IMR-90 (cell line): ENCODE data around the gene IL18BP. TPM values are rescaled to one million over a fixed set of nuclear protein-coding genes. Genes with fewer than 3 reads are reported as not detected.

Source experiments
- ATAC-seq: fragments of 200-7000 bp; cut with Tn5 transposase; 2 replicates; pipeline ENCODE4 v1.9.1; 2020; ENCODE audit warnings: low read depth, mild to moderate bottlenecking, moderate library complexity
- BruUV-seq: library from RNA; stranded (reverse); fragments of 400-500 nt; replicated peaks from 2 replicates; lab custom pipeline; 2021; lab: Mats Ljungman, UMichigan
- CTCF ChIA-PET: fragments of 300-600 bp; formaldehyde crosslinking; extraction: SDS; loops from one replicate; lab custom pipeline; 2021; ENCODE audit warnings: antibody characterized with exemption; lab: Yijun Ruan, JAX
- POLR2A ChIA-PET: fragments of 300-600 bp; sonication (Branson Sonifier 250); formaldehyde crosslinking; loops from one replicate; lab custom pipeline; 2022; ENCODE audit warnings: antibody characterized with exemption; ENCODE audit not compliant: unreplicated experiment; lab: Charles Lee
- DNase-seq: peaks from one replicate; pipeline ENCODE4 v3.0.0; 2013
- H2AFZ ChIP-seq: replicated peaks from 2 replicates; pipeline ENCODE3; 2013; ENCODE audit warnings: low read length, mild to moderate bottlenecking; ENCODE audit not compliant: poor library complexity
- H2AK5ac ChIP-seq: 2 replicates; pipeline ENCODE4 v1.6.1; 2013; ENCODE audit warnings: low read depth, low read length, inconsistent platforms
- H2AK9ac ChIP-seq: replicated peaks from 2 replicates; pipeline ENCODE3; 2013; ENCODE audit warnings: mild to moderate bottlenecking, low read depth, low read length, moderate library complexity; ENCODE audit not compliant: poor library complexity
- H2BK120ac ChIP-seq: 2 replicates; pipeline ENCODE4 v1.6.1; 2013; ENCODE audit warnings: low read depth, low read length, inconsistent platforms
- H2BK15ac ChIP-seq: 3 replicates; pipeline ENCODE4 v1.6.1; 2013; ENCODE audit warnings: low read depth, low read length, inconsistent platforms
- H2BK20ac ChIP-seq: 2 replicates; pipeline ENCODE4 v1.6.1; 2013; ENCODE audit warnings: low read depth, mild to moderate bottlenecking, inconsistent platforms, low read length, moderate library complexity
- H2BK5ac ChIP-seq: 2 replicates; pipeline ENCODE4 v1.6.1; 2013; ENCODE audit warnings: mild to moderate bottlenecking, low read depth, low read length, inconsistent platforms; ENCODE audit not compliant: poor library complexity, severe bottlenecking
- H3K14ac ChIP-seq: replicated peaks from 2 replicates; pipeline ENCODE4 v1.6.1; 2013; ENCODE audit warnings: low read depth, low read length, inconsistent platforms
- H3K18ac ChIP-seq: 2 replicates; pipeline ENCODE4 v1.6.1; 2013; ENCODE audit warnings: low read depth, low read length, control low read depth
- H3K23ac ChIP-seq: 2 replicates; pipeline ENCODE4 v1.6.1; 2013; ENCODE audit warnings: low read depth, low read length, inconsistent platforms
- H3K27ac ChIP-seq: 2 replicates; pipeline ENCODE4 v1.5.1; 2013; ENCODE audit warnings: mild to moderate bottlenecking, control low read depth, low read length; ENCODE audit not compliant: insufficient read depth
- H3K27me3 ChIP-seq: 2 replicates; pipeline ENCODE4 v1.6.1; 2013; ENCODE audit warnings: low read length; ENCODE audit not compliant: control insufficient read depth, insufficient read depth
- H3K36me3 ChIP-seq: 2 replicates; pipeline ENCODE4 v1.6.1; 2013; ENCODE audit warnings: low read length, mixed read lengths; ENCODE audit not compliant: control insufficient read depth, insufficient read depth
- H3K4ac ChIP-seq: 2 replicates; pipeline ENCODE4 v1.6.1; 2013; ENCODE audit warnings: low read depth, low read length, inconsistent platforms
- H3K4me1 ChIP-seq: 2 replicates; pipeline ENCODE4 v1.6.1; 2013; ENCODE audit warnings: low read length, mixed read lengths; ENCODE audit not compliant: control insufficient read depth, insufficient read depth
- H3K4me2 ChIP-seq: 2 replicates; pipeline ENCODE4 v1.6.1; 2013; ENCODE audit warnings: low read depth, mild to moderate bottlenecking, control low read depth, low read length, moderate library complexity
- H3K4me3 ChIP-seq: 2 replicates; pipeline ENCODE4 v1.5.1; 2013; ENCODE audit warnings: low read depth, mild to moderate bottlenecking, control low read depth, low read length, moderate library complexity; ENCODE audit not compliant: insufficient read depth
- H3K56ac ChIP-seq: 2 replicates; pipeline ENCODE4 v1.6.1; 2013; ENCODE audit warnings: low read length, inconsistent platforms; ENCODE audit not compliant: insufficient read depth; ENCODE audit errors: extremely low read depth
- H3K79me1 ChIP-seq, 2 experiments: 2 replicates each; pipeline ENCODE4 v1.6.1; 2013; ENCODE audit warnings: low read length in 2 of 2, inconsistent platforms in 1 of 2, low read depth in 1 of 2
- H3K9ac ChIP-seq: 2 replicates; pipeline ENCODE4 v1.6.1; 2013; ENCODE audit warnings: low read depth, low read length, control low read depth
- H3K9me1 ChIP-seq: 2 replicates; pipeline ENCODE4 v1.6.1; 2013; ENCODE audit warnings: low read length, inconsistent platforms; ENCODE audit not compliant: insufficient read depth
- H3K9me3 ChIP-seq: 2 replicates; pipeline ENCODE4 v1.6.1; 2013; ENCODE audit warnings: low read length; ENCODE audit not compliant: control insufficient read depth, insufficient read depth
- H4K20me1 ChIP-seq: 2 replicates; pipeline ENCODE4 v1.6.1; 2013; ENCODE audit warnings: low read length, inconsistent platforms; ENCODE audit not compliant: insufficient read depth
- H4K5ac ChIP-seq: 2 replicates; pipeline ENCODE4 v1.6.1; 2013; ENCODE audit warnings: mild to moderate bottlenecking, low read depth, low read length, control low read depth
- H4K8ac ChIP-seq, 2 experiments: 2 replicates each; pipeline ENCODE4 v1.6.1; 2013; ENCODE audit warnings: low read depth in 2 of 2, low read length in 2 of 2, control low read depth in 1 of 2, inconsistent platforms in 1 of 2
- H4K91ac ChIP-seq: 2 replicates; pipeline ENCODE4 v1.6.1; 2013; ENCODE audit warnings: low read depth, low read length, inconsistent platforms; ENCODE audit not compliant: insufficient read depth
- BHLHE40 ChIP-seq: fragments of 150-350 bp; IDR thresholded peaks from 2 replicates; pipeline ENCODE4 v1.6.1; 2016; ENCODE audit warnings: mild to moderate bottlenecking, low read depth, low read length
- CHD1 ChIP-seq: IDR thresholded peaks from 2 replicates; pipeline ENCODE4 v1.6.1; 2012; ENCODE audit warnings: low read depth, low read length, improper control_type of control experiment
- MAFK ChIP-seq: IDR thresholded peaks from 2 replicates; pipeline ENCODE4 v1.6.1; 2012; ENCODE audit warnings: low read depth, low read length, improper control_type of control experiment
- NFE2L2 ChIP-seq: fragments of 150-350 bp; IDR thresholded peaks from 2 replicates; pipeline ENCODE4 v1.6.1; 2016; ENCODE audit warnings: low read depth, mild to moderate bottlenecking, low read length
- POLR2A ChIP-seq: IDR thresholded peaks from 2 replicates; pipeline ENCODE4 v1.6.1; 2012; ENCODE audit warnings: mild to moderate bottlenecking, low read depth, low read length
- RAD21 ChIP-seq: IDR thresholded peaks from 2 replicates; pipeline ENCODE4 v1.6.1; 2012; ENCODE audit warnings: low read length, improper control_type of control experiment
- RCOR1 ChIP-seq: IDR thresholded peaks from 2 replicates; pipeline ENCODE4 v1.6.1; 2012; ENCODE audit warnings: mild to moderate bottlenecking, low read length, improper control_type of control experiment; ENCODE audit not compliant: insufficient replicate concordance
- SMC3 ChIP-seq: fragments of 150-350 bp; IDR thresholded peaks from 2 replicates; pipeline ENCODE4 v1.6.1; 2016; ENCODE audit warnings: low read depth, mild to moderate bottlenecking, antibody characterized with exemption, low read length, moderate library complexity
- USF2 ChIP-seq: fragments of 150-350 bp; IDR thresholded peaks from 2 replicates; pipeline ENCODE4 v1.6.1; 2017; ENCODE audit warnings: mild to moderate bottlenecking, antibody characterized with exemption, low read length, low read depth
- WGBS, 2 experiments: methylation state at CpG; one replicate each; pipeline versions ENCODE4 v1.1.5 to v1.1.7; 2013; ENCODE audit warnings: missing lambda C conversion rate in 2 of 2; ENCODE audit not compliant: insufficient read length in 1 of 2; ENCODE audit errors: extremely low coverage in 2 of 2; 5-methylcytosine and 5-hydroxymethylcytosine counted together
- dilution Hi-C: fragments of 300-500 bp; cut with HindIII; formaldehyde crosslinking; loops from one replicate; pipeline ENCODE4 v1.14.3; 2018; ENCODE audit warnings: low sequenced_read_pairs; ENCODE audit not compliant: unreplicated experiment
- in situ Hi-C: fragments of 300-500 bp; cut with MboI; formaldehyde crosslinking; loops from 3 replicates; pipeline ENCODE4 v1.14.3; 2019; ENCODE audit warnings: low sequenced_read_pairs, inconsistent platforms, mixed read lengths
- intact Hi-C: fragments of 100-400 bp; cut with micrococcal nuclease; formaldehyde crosslinking; loops from 2 replicates; pipeline ENCODE4 v1.10.0; 2022
- polyA plus RNA-seq, 3 experiments: library from polyadenylated mRNA; depleted of rRNA; stranded (reverse); fragments of >200 nt; gene quantifications; 2 replicates each; pipeline ENCODE4 v1.2.3, GENCODE V29; 2012; ENCODE audit warnings: low replicate concordance in 1 of 3
- total RNA-seq: library from RNA; depleted of rRNA; stranded (reverse); fragments of >200 nt; gene quantifications from 2 replicates; pipeline ENCODE4 v1.2.3, GENCODE V29; 2012
- TF ChIP-seq, protein P1 (sequence below): fragments of 150-350 bp; IDR thresholded peaks from 2 replicates; pipeline ENCODE4 v1.6.1; 2016; ENCODE audit warnings: low read depth, mild to moderate bottlenecking, low read length, moderate library complexity, borderline replicate concordance

IL18BP gene
- total and polyA plus RNA-seq, 2 of the 4 experiments (the other 2 are of a cell fraction) = 0.90 to 3.2 TPM

DNA sequence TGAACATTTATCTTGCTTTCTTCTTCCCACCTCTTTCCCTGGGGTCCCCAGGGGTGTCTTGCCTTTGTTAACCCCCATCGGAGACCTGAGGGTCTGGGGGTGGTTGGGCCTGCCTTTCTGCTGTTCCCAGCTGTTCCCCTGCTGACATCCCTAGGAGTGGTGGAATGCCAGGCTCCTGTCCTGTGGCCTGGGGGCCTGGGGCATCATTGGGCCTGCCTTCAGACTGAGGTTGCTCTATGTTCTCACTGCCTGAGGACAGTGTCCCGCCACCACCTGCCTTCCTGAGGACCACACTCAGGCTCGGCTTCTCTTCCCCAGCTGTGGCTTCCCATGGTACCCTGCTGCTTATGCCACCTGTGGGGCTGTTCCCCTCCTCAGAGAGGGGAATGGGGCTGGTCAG is 1.1 kb upstream of the IL18BP start:
- BruUV-seq = no TSS peak
- Histone ChIP-seq H2BK15ac (no peak overlapping the region), H3K4me1 (peaks cover 6% of the 10 kb centered on the region), H2BK20ac (no peak overlapping the region), H2BK120ac (no peak overlapping the region), H3K23ac (no peak overlapping the region), H3K56ac (no peak overlapping the region), H3K9me1 (peaks cover 14% of the 10 kb centered on the region), H3K9me3 (no peaks in the 10 kb centered on the region), H3K4me2 (no peak overlapping the region), H4K5ac (no peak overlapping the region), H2BK5ac (no peak overlapping the region), H3K36me3 (peaks cover 25% of the 10 kb centered on the region), H2AK9ac (no peak overlapping the region), H3K27ac (no peak overlapping the region), H3K27me3 (no peaks in the 10 kb centered on the region), H2AFZ (no peak overlapping the region), H2AK5ac (no peak overlapping the region), H3K4ac (no peak overlapping the region), H3K4me3 (no peak overlapping the region), H3K14ac (no peak overlapping the region), H4K91ac (no peak overlapping the region), H4K8ac (no peak overlapping the region), H3K18ac (no peak overlapping the region), H3K79me1 (peaks cover 2 to 21% of the 10 kb centered on the region in 2 experiments; a peak in 2 of 4 replicates), H3K9ac (no peak overlapping the region), H4K20me1 (peaks cover 15% of the 10 kb centered on the region)
- TF ChIP-seq NFE2L2 = no peak
- no peak for TF ChIP-seq RAD21
- TF ChIP-seq, protein P1, sequence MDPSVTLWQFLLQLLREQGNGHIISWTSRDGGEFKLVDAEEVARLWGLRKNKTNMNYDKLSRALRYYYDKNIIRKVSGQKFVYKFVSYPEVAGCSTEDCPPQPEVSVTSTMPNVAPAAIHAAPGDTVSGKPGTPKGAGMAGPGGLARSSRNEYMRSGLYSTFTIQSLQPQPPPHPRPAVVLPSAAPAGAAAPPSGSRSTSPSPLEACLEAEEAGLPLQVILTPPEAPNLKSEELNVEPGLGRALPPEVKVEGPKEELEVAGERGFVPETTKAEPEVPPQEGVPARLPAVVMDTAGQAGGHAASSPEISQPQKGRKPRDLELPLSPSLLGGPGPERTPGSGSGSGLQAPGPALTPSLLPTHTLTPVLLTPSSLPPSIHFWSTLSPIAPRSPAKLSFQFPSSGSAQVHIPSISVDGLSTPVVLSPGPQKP = no peak
- no peak for TF ChIP-seq POLR2A
- TF ChIP-seq RCOR1 = no peak
- TF ChIP-seq USF2 = no peak
- TF ChIP-seq CHD1 = no peak
- TF ChIP-seq BHLHE40 = no peak
- no peak for TF ChIP-seq SMC3
- TF ChIP-seq MAFK = no peak
- 100% methylated on average over 1 of the region's 3 CpGs; no CpG with 5 or more reads in 1 of the 2 experiments for WGBS, 2 experiments
- dilution Hi-C loops (no loop called here), in situ Hi-C loops (no loop called here), intact Hi-C loops (no loop called here)
- ATAC-seq (no peak), DNase-seq (no peak)
- POLR2A ChIA-PET = no interaction called here
- CTCF ChIA-PET = no interaction called here
